ENCODE results near the gene CHERP.

The CHERP gene

GRCh38 chr19:16540948-16541347 lies 1.3 kb downstream of the CHERP start:
- DNase-seq: no peak

DNA sequence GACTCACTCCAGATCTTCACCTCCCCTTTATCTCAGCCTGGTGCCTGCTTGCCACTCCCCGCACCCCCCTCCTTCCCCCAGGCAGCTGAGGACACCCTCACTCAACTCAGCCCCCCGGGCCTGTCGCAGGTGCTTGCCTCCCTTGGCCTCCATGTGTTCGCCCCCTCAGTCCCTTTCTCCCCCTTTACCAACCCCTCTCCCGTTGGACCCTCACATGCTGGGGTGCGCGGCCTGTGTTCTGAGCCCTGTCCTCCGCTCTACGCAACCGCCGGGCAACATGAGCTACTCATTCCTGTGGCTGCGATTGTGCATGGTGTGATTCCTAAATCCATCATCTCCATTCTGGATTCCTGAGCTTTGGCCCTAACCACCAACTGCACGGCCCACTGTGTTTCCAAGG lies 5.1 kb downstream of the CHERP start:
- no peak for DNase-seq

DNA sequence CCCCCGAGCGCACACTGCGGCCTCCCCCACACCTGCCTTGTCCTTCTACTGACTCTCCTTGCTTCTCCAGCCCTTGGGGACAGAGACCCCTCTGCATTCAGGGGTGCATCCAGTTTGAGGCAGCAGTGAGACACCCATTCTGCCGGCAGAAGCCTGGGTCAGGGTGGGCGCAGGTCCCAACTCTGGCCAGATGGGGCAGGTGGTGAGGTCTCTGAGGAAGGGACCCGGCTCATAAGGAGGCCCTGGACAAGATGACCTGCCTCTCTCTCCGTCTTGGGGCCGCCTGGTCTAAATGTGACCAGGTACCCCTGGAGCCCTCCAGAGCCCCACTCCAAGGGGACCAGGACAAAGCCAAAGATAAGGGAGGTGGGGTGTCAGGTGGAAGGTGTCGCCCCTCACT lies 6.1 kb downstream of the CHERP start:
- DNase-seq: no peak

DNA sequence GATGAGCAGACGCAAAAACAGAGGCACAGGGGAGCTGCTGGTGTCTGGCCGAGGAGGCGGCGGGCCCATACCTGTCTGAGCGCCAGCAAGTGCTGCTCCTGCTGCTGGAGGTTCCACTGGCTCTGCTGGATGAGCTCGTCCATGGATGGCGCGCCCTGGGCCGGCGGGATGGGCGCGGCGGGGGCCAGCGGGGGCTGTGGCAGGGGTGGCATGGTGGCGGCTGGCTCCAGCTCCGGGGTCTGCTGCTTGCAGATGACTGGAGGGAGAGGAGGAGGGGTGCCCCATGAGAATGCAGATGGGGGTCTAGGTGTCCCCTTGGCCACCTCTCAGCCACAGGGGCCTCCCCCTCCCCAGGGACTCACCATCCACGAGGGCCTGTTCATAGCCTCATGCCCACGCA lies 6.9 kb downstream of the CHERP start:
- no peak for DNase-seq

DNA sequence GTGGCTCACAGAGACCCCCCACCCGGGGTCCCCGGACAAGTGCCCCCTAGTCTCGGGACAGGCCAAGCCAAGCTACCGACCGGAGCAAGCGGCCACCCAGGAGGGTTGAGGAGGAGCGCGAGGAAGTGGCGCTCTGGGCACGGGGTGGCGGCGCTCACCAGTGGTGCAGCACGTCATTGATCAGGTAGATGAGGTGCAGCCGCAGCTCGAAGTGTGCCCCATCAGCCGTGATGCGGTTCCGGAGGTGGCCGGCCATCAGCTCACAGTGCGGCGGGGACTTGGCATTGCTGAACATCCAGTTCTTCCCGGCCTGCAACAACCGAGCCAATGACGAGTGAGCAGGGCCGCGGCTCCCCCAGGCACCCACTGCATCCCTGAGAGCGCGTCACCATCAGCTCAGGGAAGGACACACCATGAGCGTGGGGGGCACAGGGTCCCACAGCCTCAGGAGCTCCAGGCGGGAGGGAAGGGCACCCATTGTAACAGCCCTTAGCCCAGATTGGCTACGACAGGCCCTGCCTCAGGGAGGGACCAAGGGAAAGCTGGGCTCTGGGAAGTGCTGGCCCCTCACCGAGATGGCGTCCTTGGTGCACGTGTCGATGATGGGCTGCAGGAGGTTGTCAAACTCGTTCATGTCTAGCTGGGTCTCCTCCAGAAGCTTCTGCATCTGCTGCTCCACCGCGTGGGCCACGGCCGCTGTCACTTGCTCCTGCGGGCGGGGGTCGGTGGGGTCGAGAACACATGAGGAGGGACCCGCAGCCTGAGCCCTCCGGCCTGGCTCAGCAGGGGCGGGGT lies 9.6 kb downstream of the CHERP start:
- no peak for DNase-seq

- DNase-seq: no peak
Measured at GRCh38 chr19:16531380-16531669, 10.9 kb downstream of the CHERP start.

- DNase-seq: no peak
Measured at GRCh38 chr19:16530540-16531379, 11.5 kb downstream of the CHERP start.

- DNase-seq: no peak
Measured at GRCh38 chr19:16529466-16530144, 12.6 kb downstream of the CHERP start.

DNA sequence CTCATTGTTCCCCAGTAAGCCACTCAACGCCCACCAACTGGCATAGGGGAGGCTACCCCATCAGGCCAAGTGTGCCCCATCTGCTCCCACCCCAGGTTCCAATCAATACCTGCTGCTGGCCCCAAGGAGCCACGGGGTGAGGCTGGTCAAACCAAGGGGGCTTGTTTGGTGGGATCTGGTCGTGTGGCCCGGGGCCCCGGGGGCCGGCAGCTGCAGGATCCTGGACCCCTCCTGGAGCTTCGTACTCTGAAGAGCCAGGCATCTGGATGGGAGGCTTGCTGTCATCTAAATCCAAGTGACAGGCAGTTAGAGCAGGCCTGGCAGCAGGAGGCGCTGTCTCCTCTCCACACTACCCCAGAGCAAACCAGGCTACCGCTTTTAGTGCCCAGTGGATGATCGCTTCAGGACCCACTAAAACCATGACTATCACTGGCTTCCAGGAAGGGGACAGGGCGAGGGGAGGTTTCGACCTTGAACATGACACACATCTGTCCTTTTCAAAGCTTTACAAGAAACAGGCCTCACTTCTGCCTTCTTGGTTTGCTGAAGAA lies 14.2 kb downstream of the CHERP start:
- DNase-seq: no peak

GRCh38 chr19:16527334-16527935 lies 14.8 kb downstream of the CHERP start:
- DNase-seq: no peak

- DNase-seq: no peak
Measured at GRCh38 chr19:16525751-16526481, 16.3 kb downstream of the CHERP start.

- DNase-seq: no peak
Measured at GRCh38 chr19:16524991-16525734, 17.1 kb downstream of the CHERP start.

- no peak for DNase-seq
Measured at GRCh38 chr19:16522559-16523377, 19.5 kb downstream of the CHERP start.

DNA sequence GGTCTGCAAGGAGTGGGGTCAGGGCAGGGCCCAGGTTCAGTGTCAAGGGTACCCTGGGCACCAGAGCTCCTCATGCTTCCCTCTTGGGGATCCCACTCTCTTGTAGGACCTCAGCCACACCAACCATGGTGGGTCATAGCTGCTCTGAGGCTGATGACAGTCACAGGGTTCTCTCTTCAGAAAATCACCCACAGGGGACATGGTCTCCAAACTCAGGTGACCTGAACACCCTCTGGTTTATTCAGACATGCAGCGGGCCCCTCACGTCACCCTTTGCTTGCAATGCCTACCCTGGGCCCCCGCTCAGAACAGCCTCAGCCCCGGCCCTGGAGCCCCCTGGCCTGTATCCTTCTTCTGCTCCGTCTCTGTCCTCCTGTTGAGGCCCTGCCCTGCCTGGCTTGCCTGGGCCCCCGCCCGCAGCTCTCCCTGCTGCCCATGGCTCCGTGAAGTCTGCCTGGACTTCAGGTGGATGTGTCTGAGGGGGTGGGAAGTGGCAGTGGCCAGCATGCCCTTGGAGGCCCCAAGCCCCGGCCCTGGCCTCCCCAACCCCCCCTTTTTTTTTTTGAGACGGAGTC lies 20.4 kb downstream of the CHERP start:
- no peak for DNase-seq

GRCh38 chr19:16520986-16521624 lies 21.1 kb downstream of the CHERP start:
- no peak for DNase-seq

DNA sequence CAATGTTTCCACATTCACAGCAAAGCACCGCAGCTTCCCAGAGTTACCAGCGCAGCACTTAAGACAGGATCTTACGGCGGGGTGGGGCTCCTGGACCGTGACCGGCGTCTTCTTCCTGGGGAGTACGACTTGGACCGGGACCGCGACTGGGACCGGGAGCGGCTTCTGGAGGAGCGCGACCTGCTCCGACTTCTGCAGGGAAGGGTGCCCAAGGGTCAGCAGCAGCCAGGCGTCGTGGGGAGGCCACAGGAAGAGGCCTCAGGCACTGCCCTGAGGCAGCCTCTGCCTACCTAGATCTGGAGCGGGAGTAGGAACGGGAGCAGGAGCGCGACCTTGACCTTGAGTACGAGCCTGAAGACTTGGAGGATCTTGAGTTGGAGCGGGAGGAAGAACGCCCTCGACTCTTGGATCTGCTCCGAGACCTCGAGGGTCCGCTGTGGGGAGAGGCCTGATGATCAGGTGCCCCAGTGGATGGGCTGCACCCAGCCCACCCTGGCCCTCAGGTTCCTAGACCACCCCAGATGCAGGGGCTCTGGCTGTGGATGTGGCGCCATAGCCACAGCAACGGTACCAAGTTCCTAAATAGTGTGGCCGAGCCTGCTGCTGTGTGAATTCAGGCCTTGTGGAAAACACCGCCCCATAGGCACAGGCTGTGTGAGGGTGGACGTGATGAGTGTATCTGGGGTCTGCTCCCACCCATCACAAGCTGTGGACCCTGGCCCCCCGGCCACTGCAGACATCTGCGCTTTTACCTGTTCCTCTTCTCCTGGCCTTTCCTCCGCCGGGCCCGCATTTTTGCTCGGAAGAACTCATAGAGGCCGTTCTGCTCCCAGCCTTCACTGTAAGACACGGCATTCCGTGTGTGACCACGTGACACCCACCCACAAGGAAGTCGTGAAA lies 21.9 kb downstream of the CHERP start:
- DNase-seq: no peak

- DNase-seq: no peak
Measured at GRCh38 chr19:16519230-16519687, 23.0 kb downstream of the CHERP start.

GRCh38 chr19:16518483-16519229 lies 23.6 kb downstream of the CHERP start:
- DNase-seq: no peak

All from KG1 (cell line).